Ovary (tissue), 3 donors: ENCODE data around the gene JARID2.

Source experiments
- CTCF ChIP-seq, 3 donors: fragments of 450-650 bp in 2 of 3; fragments of 200-600 bp in 1 of 3; IDR thresholded peaks; one replicate each; pipeline versions ENCODE4 v1.5.1 to v1.8.0; 2016 to 2022; ENCODE audit warnings: antibody characterized with exemption in 3 of 3, mild to moderate bottlenecking in 1 of 3
- POLR2A ChIP-seq: fragments of 450-650 bp; IDR thresholded peaks from one replicate; pipeline ENCODE4 v1.6.1; 2017; ENCODE audit warnings: antibody characterized with exemption, mild to moderate bottlenecking, moderate library complexity
- donor health status: DM: no; HTN: no; CAD: no.

- TF ChIP-seq POLR2A (no peak), CTCF (IDR thresholded peaks at IDR 0.05) (no peak)
These were observed 180.5 kb downstream of the JARID2 start for GRCh38 chr6:15426395-15426794.
